ENCODE results near the gene ZNF592. TPM values are rescaled to one million over a fixed set of nuclear protein-coding genes. Genes with fewer than 3 reads are reported as not detected.
A peak's percentile ranks its signal among the peaks of the same experiment; 100 is the strongest.

Gene ZNF592
- total and polyA plus RNA-seq, 9 of the 15 experiments (the other 6 are each of a cell fraction or from before 2014, with no cell fraction given), result 0.88 to 23.8 (median 7.4) TPM

DNA sequence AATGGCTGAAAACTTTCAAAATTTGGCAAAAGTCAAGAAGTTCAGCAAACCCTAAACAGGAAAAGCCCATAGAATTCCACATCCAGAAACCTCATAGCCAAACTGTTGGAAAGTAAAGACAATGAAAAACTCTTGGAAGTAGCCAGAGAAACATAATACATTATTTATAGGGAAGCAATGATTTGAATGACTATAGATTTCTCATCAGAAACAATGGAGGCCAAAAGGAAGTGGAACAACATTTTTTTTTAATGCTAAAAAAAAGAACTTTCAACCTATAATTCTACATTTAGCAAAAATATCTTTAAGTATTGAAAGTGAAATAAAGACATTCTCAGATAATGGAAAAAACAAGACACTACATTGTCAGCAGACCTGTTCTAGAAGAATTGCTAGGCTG lies 99.0 kb downstream of the ZNF592 start (continued):
- TF ChIP-seq PRPF4 (IDR thresholded peaks at IDR 0.05; ENCODE audit: insufficient read depth, low read depth, low read length, poor library complexity, severe bottlenecking) (no peak), GTF2A2 (tag; IDR thresholded peaks at IDR 0.05) (no peak), ZNF561 (CRISPR knock-in tag; conservative IDR thresholded peaks at IDR 0.05) (no peak), TRIM28 (IDR thresholded peaks at IDR 0.05) (peak; percentile 93), TFAM (CRISPR knock-in tag; conservative IDR thresholded peaks at IDR 0.05) (no peak), SRF (CRISPR knock-in tag; IDR thresholded peaks at IDR 0.05) (no peak), L3MBTL2 (IDR thresholded peaks at IDR 0.05) (no peak), ZNF431 (CRISPR knock-in tag; IDR thresholded peaks at IDR 0.05) (no peak), ZNF280A (IDR thresholded peaks at IDR 0.05; ENCODE audit: low read depth, partially characterized antibody) (peak; percentile 27), KHSRP (IDR thresholded peaks at IDR 0.05) (no peak), ZNF644 (tag; IDR thresholded peaks at IDR 0.05; ENCODE audit: low read depth) (no peak), NFRKB (IDR thresholded peaks at IDR 0.05; ENCODE audit: low read depth) (no peak), RFX5 (IDR thresholded peaks at IDR 0.05; ENCODE audit: low read depth, low read length) (no peak), ZBTB34 (CRISPR knock-in tag; IDR thresholded peaks at IDR 0.05) (no peak), ZNF398 (CRISPR knock-in tag; IDR thresholded peaks at IDR 0.05) (no peak), FOXP1 (CRISPR knock-in tag; IDR thresholded peaks at IDR 0.05) (no peak), SIN3B (IDR thresholded peaks at IDR 0.05; ENCODE audit: low read depth) (no peak), HMG20A (CRISPR knock-in tag; conservative IDR thresholded peaks at IDR 0.05) (no peak), SREBF2 (CRISPR knock-in tag; IDR thresholded peaks at IDR 0.05) (no peak), TRIM24 (IDR thresholded peaks at IDR 0.05) (peak in 1 of 2 experiments; percentile 58; a peak in 1 of 4 replicates), HLTF (IDR thresholded peaks at IDR 0.05) (no peak), CBX5 (IDR thresholded peaks at IDR 0.05; ENCODE audit: borderline replicate concordance, low read depth) (0 out of 2 replicates have a peak, but pooled peaks have one; percentile 52), ATF7 (IDR thresholded peaks at IDR 0.05) (no peak)
- TF ChIP-seq, protein P1, sequence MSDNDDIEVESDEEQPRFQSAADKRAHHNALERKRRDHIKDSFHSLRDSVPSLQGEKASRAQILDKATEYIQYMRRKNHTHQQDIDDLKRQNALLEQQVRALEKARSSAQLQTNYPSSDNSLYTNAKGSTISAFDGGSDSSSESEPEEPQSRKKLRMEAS (CRISPR knock-in tag; IDR thresholded peaks at IDR 0.05), result no peak
- TF ChIP-seq, protein P2, sequence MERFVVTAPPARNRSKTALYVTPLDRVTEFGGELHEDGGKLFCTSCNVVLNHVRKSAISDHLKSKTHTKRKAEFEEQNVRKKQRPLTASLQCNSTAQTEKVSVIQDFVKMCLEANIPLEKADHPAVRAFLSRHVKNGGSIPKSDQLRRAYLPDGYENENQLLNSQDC (CRISPR knock-in tag; IDR thresholded peaks at IDR 0.05), result no peak
- TF ChIP-seq, protein P3, sequence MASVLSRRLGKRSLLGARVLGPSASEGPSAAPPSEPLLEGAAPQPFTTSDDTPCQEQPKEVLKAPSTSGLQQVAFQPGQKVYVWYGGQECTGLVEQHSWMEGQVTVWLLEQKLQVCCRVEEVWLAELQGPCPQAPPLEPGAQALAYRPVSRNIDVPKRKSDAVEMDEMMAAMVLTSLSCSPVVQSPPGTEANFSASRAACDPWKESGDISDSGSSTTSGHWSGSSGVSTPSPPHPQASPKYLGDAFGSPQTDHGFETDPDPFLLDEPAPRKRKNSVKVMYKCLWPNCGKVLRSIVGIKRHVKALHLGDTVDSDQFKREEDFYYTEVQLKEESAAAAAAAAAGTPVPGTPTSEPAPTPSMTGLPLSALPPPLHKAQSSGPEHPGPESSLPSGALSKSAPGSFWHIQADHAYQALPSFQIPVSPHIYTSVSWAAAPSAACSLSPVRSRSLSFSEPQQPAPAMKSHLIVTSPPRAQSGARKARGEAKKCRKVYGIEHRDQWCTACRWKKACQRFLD (CRISPR knock-in tag; IDR thresholded peaks at IDR 0.05), result no peak

Measured in K562 (cell line).